ENCODE data around the gene CLEC19A.

DNA sequence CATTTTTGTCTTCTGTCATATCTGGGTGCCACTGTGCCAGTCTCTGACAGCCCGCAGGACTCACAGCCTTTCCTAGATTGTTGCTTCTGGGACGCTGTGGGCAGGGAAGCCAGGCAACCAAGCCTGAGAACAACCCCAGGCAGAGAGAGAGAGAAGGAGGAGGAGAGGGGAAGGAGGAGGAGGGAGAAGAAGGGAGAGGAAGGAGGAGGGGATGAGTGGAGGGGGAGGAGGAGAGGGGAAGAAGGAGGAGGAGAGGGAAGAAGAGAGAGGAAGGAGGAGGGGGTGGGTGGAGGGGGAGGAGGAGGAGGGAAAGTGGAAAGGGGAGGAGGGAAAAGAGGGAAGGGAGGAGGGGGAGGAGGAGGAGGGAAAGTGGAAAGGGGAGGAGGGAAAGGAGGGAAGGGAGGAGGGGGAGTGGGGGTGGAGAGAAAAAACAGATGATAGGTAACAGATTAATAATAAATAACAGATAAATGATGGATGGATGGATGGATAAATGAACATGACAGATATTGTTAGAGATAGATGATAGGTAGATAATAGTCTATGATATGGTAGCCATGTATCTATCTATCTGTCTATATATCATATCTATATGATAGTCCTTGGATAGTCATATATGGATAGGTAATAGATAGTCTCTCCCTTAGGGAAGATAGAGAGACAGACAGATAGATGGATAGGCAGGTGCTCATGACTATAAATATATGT is 29.3 kb downstream of the CLEC19A start:
- TF ChIP-seq, protein P1, sequence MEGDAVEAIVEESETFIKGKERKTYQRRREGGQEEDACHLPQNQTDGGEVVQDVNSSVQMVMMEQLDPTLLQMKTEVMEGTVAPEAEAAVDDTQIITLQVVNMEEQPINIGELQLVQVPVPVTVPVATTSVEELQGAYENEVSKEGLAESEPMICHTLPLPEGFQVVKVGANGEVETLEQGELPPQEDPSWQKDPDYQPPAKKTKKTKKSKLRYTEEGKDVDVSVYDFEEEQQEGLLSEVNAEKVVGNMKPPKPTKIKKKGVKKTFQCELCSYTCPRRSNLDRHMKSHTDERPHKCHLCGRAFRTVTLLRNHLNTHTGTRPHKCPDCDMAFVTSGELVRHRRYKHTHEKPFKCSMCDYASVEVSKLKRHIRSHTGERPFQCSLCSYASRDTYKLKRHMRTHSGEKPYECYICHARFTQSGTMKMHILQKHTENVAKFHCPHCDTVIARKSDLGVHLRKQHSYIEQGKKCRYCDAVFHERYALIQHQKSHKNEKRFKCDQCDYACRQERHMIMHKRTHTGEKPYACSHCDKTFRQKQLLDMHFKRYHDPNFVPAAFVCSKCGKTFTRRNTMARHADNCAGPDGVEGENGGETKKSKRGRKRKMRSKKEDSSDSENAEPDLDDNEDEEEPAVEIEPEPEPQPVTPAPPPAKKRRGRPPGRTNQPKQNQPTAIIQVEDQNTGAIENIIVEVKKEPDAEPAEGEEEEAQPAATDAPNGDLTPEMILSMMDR (conservative IDR thresholded peaks at IDR 0.05; ENCODE audit: low read depth, low read length): no peak
- no peak for TF ChIP-seq EZH2 (IDR thresholded peaks at IDR 0.05; ENCODE audit: borderline replicate concordance, low read depth, low read length, poor library complexity, severe bottlenecking)
